Astrocyte (in vitro differentiated cells and primary cell): ENCODE data around the gene JMJD4.

Source experiments
- EZH2 ChIP-seq: IDR thresholded peaks from 2 replicates; pipeline ENCODE4 v1.6.1; 2012; ENCODE audit warnings: mild to moderate bottlenecking, low read length, inconsistent platforms; ENCODE audit not compliant: insufficient read depth
- TF ChIP-seq, protein P1 (sequence below): IDR thresholded peaks from 2 replicates; pipeline ENCODE4 v1.5.1; 2011; ENCODE audit warnings: low read depth, mild to moderate bottlenecking, inconsistent platforms, low read length, moderate library complexity; ENCODE audit not compliant: insufficient read depth

DNA sequence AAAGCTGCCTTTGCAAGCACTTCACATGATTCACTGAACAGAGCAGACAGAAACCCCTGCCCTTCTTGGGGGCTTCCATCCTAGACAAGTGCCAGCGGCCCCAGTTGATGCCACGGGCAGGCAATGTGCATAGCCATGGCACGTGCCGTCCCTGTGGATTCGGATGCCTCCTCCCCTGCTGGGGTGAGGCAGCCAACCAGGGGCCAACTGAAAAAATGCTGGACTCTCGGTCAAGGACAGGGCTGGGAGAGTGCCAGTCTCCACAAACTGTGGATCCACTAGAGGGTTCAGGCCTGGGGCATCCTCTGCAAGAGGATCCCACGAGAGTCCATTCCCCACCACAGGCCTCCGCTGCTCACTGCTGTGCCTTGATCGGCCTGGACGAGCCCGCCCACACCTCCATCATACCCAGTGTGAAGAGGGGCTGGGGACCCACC is 3.8 kb downstream of the JMJD4 start:
- TF ChIP-seq, protein P1, sequence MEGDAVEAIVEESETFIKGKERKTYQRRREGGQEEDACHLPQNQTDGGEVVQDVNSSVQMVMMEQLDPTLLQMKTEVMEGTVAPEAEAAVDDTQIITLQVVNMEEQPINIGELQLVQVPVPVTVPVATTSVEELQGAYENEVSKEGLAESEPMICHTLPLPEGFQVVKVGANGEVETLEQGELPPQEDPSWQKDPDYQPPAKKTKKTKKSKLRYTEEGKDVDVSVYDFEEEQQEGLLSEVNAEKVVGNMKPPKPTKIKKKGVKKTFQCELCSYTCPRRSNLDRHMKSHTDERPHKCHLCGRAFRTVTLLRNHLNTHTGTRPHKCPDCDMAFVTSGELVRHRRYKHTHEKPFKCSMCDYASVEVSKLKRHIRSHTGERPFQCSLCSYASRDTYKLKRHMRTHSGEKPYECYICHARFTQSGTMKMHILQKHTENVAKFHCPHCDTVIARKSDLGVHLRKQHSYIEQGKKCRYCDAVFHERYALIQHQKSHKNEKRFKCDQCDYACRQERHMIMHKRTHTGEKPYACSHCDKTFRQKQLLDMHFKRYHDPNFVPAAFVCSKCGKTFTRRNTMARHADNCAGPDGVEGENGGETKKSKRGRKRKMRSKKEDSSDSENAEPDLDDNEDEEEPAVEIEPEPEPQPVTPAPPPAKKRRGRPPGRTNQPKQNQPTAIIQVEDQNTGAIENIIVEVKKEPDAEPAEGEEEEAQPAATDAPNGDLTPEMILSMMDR = no peak
- no peak for TF ChIP-seq EZH2
